HG03571 (cell line): ENCODE measurements around the gene TEX13A.
"Not testable (repeated sequence)": the region's sequence is repeated elsewhere in the genome, so short reads cannot be mapped to it uniquely, and the experiment has no call there.

Experiments used
- ATAC-seq: cut with Tn5 transposase; IDR thresholded peaks from one replicate; pipeline ENCODE4 v1.9.1; 2021; ENCODE audit not compliant: unreplicated experiment

Gene TEX13A

GRCh38 chrX:105220636-105221035 is at the start of gene TEX13A:
TSS of gene TEX13A (minus strand) at chrX:105220694. CDS start at chrX:105220397, 297 bp downstream.
- ATAC-seq, result no peak

GRCh38 chrX:105269386-105269785 is 48.9 kb upstream of the TEX13A start:
- no peak for ATAC-seq

DNA sequence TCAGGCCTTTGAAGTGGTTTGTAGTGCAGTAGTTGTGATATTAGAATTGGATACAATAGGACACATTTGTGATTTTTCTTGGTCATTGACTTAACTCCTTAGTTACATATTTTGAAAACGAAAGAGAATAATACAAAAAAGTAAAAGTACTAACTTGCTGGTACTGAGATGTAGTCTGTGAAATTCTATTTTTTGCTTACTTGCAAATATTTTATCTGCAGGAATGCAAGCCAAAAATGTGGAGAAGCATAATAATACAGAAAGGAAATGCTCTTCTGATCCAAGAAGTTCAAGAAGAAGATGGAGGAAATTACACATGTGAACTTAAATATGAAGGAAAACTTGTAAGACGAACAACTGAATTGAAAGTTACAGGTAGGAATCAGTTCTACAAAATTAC is 46.7 kb upstream of the TEX13A start:
- no peak for ATAC-seq

DNA sequence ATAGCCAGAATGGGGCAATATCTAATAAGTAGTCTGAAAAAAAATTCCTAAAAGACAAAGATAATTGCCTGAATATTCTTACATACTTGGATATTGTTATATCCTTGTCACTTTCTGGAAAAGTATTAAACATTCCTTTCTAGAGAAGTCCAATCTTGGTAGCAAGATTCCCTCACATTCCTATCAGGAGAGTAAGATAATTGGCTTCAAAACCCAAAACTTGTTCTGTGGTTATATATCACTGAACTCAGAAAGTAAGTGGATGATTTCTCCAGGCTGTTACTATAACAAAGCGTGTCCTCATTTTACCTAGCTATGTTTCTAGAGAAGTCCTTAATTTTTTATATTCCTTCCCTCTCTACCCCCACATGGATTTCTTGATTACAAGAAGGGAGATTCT is 46.0 kb upstream of the TEX13A start:
- ATAC-seq, result no peak

DNA sequence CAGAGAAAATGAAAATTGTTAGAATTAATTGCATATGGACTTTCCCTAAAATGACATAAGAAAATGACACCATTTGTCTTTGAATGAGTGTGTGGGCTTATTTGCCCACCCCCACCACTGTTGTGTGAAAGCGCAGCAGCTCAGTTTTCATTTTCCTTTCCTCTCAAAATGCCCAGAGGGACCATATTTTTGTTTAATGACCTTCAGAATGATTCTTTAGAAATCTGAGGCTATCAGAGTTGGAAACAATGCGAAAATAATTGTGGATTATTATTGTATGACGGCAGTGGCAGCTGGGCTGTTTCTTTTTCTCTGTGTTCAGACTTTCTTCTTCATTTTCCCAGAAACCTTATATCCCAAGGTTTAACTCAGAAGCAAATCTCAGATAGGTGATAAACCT is 44.6 kb upstream of the TEX13A start:
- ATAC-seq, result no peak

DNA sequence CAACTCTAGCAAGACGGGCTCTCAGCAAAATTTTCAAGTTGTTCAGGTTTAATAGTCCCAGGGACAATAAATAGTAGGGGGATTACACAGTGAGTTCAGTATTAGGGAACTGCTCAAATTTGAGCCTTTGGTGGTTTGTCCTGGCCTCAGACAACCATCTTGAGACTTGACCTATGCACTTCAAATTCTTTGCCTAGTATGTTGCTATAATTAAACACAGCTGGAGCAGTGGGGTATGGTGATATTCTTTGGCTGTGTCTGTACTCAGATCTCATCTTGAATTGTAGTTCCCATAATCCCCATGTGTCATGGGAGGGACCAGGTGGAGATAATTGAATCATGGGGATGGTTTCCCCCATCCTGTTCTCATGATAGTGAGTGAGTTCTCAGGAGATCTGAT is 43.3 kb upstream of the TEX13A start:
- ATAC-seq, result no peak

DNA sequence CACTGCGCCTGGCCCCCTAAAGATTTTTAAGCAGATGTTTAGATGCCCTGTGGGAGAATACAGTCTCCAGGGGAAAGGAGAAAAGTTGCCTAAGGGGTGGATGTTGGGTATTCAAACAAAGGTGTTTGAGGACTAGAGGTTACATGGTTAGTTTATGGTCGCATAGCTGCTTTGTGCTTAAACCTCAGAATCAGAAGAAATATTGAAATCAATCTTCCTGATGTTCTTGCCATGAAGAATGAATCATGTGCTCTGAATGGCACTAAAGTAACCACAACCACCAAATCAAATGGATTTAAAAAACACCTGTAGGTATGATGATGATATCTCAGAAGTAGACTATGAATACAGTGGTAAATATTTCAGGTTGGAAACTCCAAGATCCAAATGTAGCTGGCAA is 42.7 kb upstream of the TEX13A start:
- no peak for ATAC-seq

GRCh38 chrX:105260291-105261043 is 40.0 kb upstream of the TEX13A start:
- no peak for ATAC-seq

DNA sequence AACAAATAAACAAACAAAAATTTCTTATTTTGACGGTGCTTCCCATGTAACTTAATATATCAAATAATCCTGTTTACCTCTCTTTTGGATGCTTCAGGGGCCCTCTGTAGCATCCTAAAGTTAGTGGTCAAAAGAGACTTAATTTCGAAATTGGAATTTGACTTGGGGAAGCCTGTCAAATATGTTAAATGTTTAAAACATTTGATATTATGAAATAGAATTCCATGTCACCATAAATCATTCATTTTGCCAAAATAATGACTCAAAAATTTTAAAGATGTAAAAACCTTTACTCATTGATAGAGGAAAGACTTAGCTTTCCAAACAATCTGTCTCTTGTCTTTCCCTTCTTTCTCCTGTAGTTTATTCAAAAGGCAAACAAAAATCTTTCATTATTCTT is 20.6 kb upstream of the TEX13A start:
- no peak for ATAC-seq

DNA sequence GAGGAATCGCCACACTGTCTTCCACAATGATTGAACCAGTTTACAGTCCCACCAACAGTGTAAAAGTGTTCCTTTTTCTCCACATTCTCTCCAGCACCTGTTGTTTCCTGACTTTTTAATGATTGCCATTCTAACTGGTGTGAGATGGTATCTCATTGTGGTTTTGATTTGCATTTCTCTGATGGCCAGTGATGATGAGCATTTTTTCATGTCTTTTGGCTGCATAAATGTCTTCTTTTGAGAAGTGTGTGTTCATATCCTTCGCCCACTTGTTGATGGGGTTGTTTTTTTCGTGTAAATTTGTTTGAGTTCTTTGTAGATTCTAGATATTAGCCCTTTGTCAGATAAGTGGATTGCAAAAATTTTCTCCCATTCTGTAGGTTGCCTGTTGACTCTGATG is 16.9 kb upstream of the TEX13A start:
- ATAC-seq, result not testable (repeated sequence)

DNA sequence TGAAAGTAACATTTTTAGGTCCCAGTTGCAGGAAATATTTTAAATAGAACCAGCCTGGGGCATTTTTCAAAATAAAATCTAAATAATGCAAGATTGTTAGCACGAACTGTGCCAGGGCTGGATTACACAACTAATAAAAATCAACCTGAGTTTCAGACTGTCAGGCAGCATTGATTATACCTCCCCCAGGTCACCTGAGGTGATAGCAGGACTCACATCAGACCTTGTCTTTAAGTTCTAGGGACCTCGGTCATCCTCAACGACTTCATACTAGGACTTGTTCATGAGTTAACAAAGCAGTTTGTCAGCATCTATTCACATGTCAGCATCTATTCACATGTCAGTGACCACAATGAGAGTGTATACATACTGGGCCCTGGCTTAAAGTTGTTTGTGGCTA is 8.7 kb upstream of the TEX13A start:
- ATAC-seq, result no peak

DNA sequence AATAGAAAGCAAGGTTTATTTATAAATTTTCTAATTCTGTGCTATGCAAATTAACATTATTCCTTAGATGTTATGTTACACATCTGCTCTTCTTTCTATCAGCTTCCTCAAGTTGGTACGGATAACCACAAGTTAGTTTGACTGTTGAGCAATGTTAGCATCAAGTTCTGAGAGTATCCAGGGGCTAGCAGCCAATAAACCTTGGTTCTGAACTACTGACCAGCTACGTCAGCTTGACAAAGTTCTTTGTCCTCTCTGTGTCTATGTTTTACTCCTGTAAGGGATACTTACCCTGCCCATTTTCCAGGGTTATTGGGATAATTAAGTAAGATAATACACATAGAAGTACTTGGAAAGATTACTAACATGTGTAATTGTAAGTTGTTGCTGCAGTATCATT is 8.1 kb upstream of the TEX13A start:
- no peak for ATAC-seq

GRCh38 chrX:105226499-105226898 is 6.0 kb upstream of the TEX13A start:
- ATAC-seq, result no peak

- ATAC-seq, result no peak
These were observed 880 bp upstream of the TEX13A start for GRCh38 chrX:105221374-105221773.

GRCh38 chrX:105219454-105220401 is 766 bp downstream of the TEX13A start:
- no peak for ATAC-seq

DNA sequence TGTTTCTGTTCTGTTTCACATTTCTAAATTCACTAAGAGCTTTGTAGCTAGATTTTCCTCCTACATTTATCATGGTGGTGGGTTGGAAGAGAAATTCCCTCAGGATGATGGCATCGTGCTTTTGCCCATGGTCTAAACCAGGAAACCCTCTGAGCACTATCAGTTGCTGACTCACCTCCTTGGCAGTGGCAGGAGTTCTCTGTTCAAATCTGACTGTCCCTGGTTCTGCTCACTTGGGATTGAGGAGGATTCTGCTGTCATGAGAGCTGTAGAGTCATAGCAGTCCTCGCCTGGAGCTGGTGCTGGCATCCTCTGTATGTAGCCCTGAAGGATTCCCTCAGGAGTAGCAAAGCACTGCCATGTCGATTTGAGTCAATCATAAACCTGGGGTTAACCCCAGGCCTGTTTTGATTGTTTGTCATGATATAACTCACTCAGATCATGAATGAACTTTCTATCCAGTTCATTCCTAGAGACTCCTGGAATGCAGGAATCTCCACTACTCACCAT is 9.4 kb downstream of the TEX13A start:
- no peak for ATAC-seq

DNA sequence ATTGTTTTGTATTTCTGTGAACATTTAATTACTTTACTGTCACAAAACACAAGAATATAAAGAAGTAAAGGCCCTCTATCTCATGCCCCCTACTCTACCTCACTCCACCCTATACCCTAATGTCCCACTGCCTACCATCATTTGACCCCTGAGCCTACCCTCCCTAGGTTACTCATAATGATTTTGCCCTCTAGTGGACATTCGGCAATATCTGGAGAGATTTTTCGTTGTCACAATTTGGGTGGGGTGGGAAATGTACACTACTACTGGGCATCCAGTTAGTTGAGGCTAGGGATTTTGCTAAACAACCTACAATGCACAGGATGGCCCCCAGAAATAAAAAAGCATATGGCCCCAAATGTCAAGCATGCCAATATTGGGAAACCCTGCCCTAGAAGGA is 10.2 kb downstream of the TEX13A start:
- ATAC-seq, result no peak

DNA sequence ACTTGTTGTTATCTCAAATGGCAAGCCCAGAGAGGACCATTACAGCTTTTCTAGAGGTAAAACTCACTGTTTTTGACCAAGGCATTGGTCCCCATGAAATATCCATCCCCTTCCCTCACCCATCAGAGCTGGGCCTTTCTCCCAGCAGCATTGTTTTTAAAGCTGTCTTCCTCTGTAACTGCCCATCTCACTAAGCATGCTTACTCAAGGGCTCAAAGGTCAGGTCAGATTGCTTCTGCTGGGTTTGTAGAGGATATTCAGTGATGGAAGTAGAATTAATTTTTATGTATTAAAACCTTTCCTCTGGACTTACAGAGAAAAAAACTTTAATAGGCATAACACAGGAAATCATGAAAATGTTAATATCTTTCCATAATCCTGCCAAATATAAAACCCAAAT is 11.1 kb downstream of the TEX13A start:
- no peak for ATAC-seq

DNA sequence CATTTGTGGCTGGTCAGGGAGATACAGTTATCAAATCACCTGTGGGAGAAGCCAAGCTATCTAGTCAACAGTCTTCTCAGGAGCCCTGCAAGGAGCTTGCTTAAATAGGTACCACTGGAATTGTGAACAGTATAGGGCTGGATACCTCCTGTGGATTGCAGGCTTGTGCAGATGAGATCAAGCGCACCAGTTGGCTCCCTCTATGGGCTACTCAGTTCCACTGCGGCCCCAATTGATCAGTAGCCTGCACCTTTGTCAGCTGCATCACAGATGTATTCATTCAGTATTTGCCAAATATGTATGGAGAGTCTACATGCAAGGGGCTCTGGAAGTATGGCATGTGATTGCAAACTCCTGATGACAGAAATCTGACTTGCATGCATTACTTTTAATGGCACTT is 28.6 kb downstream of the TEX13A start:
- ATAC-seq, result no peak

DNA sequence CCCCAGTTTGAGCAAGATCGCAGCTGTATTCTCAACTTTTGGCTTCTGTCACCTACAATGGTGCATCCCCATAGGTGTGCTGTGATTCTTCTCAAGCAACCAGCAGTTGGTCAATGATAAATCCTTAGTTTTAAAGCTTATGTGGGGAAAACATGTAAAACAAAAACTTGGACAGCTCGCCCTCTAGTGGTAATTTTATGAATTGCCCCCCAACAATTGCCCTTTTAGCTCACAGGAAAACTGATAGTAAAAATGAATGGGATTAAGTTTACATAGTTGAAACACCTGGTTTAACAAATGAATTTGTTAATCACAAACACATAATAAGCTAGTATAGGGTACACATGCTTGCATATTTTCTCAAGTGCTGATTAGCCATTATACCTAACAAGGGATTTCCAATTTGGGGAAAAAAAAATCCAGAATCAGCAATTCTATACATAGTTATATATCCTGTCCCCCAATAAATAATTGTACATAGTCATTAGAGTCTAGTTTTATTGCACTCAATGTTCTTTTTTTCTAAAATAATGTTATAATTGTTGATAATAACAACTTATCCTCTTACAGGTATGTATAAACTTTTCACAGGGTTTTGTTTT is 30.1 kb downstream of the TEX13A start:
- ATAC-seq, result no peak

DNA sequence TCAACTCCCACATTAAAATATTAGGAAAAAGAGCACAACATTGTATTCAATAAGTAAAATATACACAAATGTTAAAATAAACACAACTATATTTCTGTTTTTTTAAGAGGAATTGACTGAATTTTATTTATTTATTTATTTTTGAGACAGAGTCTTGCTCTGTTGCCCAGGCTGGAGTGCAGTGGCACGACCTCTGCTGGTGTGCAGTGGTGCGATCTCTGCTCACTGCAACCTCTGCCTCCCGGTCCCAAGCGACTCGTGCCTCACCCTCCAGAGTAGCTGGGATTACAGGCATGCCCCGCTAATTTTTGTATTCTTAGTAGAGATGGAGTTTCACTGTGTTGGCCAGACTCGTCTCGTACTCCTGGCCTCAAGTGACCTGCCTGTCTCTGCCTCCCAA is 31.4 kb downstream of the TEX13A start:
- ATAC-seq, result no peak

GRCh38 chrX:105179644-105180043 is 40.9 kb downstream of the TEX13A start:
- ATAC-seq, result no peak
